Measurements from ENCODE around the gene SWSAP1. TPM values are rescaled to one million over a fixed set of nuclear protein-coding genes. Genes with fewer than 3 reads are reported as not detected.

SWSAP1 gene
- total and polyA plus RNA-seq, 2 of the 8 experiments (the other 6 are each of a cell fraction or from before 2014, with no cell fraction given): 3.1 to 5.2 TPM

DNA sequence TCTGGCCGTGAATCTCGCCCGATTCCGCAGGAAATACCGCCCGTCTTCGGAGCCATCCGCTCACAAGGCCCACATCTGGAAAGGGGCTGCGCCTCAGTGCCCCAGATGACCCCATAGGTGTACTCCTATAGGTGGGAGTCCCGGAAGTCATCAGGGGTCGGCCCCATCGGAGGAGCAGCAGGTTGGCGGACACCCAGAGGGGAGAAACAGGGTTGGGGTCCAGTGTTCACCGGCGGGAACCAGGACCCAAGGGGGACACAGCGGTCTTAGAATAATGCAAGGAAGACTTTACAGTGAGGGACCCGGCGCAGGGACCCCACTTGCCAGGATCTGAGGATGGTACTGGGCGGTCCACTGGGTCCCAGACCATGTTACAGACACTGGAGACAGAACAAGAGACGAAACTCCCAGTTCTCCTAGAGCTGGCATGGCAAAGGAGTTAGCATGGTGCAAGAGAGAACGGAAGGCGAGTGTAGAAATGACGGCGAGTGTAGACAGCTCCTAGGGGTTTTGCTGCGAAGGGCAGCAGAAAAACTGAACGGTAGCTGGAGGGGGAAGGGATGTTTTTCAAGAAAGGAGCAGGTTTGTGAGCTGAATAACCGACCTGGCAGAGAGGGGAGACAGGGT is 48.8 kb downstream of the SWSAP1 start (continued):
- TF ChIP-seq, protein P1, sequence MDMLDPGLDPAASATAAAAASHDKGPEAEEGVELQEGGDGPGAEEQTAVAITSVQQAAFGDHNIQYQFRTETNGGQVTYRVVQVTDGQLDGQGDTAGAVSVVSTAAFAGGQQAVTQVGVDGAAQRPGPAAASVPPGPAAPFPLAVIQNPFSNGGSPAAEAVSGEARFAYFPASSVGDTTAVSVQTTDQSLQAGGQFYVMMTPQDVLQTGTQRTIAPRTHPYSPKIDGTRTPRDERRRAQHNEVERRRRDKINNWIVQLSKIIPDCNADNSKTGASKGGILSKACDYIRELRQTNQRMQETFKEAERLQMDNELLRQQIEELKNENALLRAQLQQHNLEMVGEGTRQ (IDR thresholded peaks at IDR 0.05; ENCODE audit: low read length): no peak
- TF ChIP-seq, protein P2, sequence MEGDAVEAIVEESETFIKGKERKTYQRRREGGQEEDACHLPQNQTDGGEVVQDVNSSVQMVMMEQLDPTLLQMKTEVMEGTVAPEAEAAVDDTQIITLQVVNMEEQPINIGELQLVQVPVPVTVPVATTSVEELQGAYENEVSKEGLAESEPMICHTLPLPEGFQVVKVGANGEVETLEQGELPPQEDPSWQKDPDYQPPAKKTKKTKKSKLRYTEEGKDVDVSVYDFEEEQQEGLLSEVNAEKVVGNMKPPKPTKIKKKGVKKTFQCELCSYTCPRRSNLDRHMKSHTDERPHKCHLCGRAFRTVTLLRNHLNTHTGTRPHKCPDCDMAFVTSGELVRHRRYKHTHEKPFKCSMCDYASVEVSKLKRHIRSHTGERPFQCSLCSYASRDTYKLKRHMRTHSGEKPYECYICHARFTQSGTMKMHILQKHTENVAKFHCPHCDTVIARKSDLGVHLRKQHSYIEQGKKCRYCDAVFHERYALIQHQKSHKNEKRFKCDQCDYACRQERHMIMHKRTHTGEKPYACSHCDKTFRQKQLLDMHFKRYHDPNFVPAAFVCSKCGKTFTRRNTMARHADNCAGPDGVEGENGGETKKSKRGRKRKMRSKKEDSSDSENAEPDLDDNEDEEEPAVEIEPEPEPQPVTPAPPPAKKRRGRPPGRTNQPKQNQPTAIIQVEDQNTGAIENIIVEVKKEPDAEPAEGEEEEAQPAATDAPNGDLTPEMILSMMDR (IDR thresholded peaks at IDR 0.05; ENCODE audit: control extremely low read depth in 1 of 3, insufficient read depth in 1 of 3, low read depth in 1 of 3, low read length in 3 of 3): no peak
- no peak for TF ChIP-seq TEAD4 (IDR thresholded peaks at IDR 0.05; ENCODE audit: low read depth, low read length)
- no peak for TF ChIP-seq SAP30 (IDR thresholded peaks at IDR 0.05; ENCODE audit: insufficient read depth, insufficient replicate concordance, low read length)
